NCI-H446 treated with DMSO at 0.1 percent for 48 hours (cell line): ENCODE measurements around the gene GLB1L2.
"Not testable (repeated sequence)": the region's sequence is repeated elsewhere in the genome, so short reads cannot be mapped to it uniquely, and the experiment has no call there.

Experiments used
- DNase-seq: peaks from one replicate; lab custom pipeline; 2025; lab: John Stamatoyannopoulos, UW

The GLB1L2 gene

GRCh38 chr11:134322553-134322952, 9.2 kb upstream of the GLB1L2 start:
- no peak for DNase-seq

- DNase-seq: no peak
These were observed 3.4 kb upstream of the GLB1L2 start for GRCh38 chr11:134328433-134328832.

GRCh38 chr11:134330611-134331353, 1.0 kb upstream of the GLB1L2 start:
- DNase-seq: no peak

- no peak for DNase-seq
These were observed 422 bp downstream of the GLB1L2 start for GRCh38 chr11:134332189-134332631.

- no peak for DNase-seq
These were observed 994 bp downstream of the GLB1L2 start for GRCh38 chr11:134332782-134333181.

GRCh38 chr11:134333312-134333711, 1.5 kb downstream of the GLB1L2 start:
- DNase-seq: no peak

- DNase-seq: no peak
These were observed 2.2 kb downstream of the GLB1L2 start for GRCh38 chr11:134333946-134334345.

- no peak for DNase-seq
These were observed 3.2 kb downstream of the GLB1L2 start for GRCh38 chr11:134334796-134335571.

GRCh38 chr11:134337051-134337450, 5.3 kb downstream of the GLB1L2 start:
- DNase-seq: no peak

- DNase-seq: no peak
These were observed 6.3 kb downstream of the GLB1L2 start for GRCh38 chr11:134338068-134338467.

- DNase-seq: no peak
These were observed 6.9 kb downstream of the GLB1L2 start for GRCh38 chr11:134338654-134339053.

- no peak for DNase-seq
These were observed 8.0 kb downstream of the GLB1L2 start for GRCh38 chr11:134339756-134340155.

- no peak for DNase-seq
These were observed 8.7 kb downstream of the GLB1L2 start for GRCh38 chr11:134340354-134340964.

GRCh38 chr11:134341805-134342571, 10.2 kb downstream of the GLB1L2 start:
- no peak for DNase-seq

GRCh38 chr11:134342572-134343340, 11.0 kb downstream of the GLB1L2 start:
- DNase-seq: no peak

GRCh38 chr11:134343646-134344045, 11.9 kb downstream of the GLB1L2 start:
- DNase-seq: no peak

GRCh38 chr11:134344497-134345236, 12.9 kb downstream of the GLB1L2 start:
- not testable (repeated sequence) for DNase-seq

GRCh38 chr11:134345237-134345550, 13.4 kb downstream of the GLB1L2 start:
- DNase-seq: no peak

GRCh38 chr11:134346101-134346975, 14.6 kb downstream of the GLB1L2 start:
- DNase-seq: no peak

- no peak for DNase-seq
These were observed 15.2 kb downstream of the GLB1L2 start for GRCh38 chr11:134346976-134347350.
